Ecto neural progenitor cell (in vitro differentiated cells): ENCODE measurements around the gene C10orf105.

ENCODE experiments used
- DNase-seq: peaks from one replicate; pipeline ENCODE4 v3.0.0-alpha.2; 2018; ENCODE audit warnings: low spot score

Gene C10orf105

GRCh38 chr10:71715860-71716259 lies 3.7 kb downstream of the C10orf105 start:
- DNase-seq: no peak

- DNase-seq: no peak
Measured at GRCh38 chr10:71715026-71715425, 4.6 kb downstream of the C10orf105 start.

GRCh38 chr10:71714592-71714991 lies 5.0 kb downstream of the C10orf105 start:
- no peak for DNase-seq

DNA sequence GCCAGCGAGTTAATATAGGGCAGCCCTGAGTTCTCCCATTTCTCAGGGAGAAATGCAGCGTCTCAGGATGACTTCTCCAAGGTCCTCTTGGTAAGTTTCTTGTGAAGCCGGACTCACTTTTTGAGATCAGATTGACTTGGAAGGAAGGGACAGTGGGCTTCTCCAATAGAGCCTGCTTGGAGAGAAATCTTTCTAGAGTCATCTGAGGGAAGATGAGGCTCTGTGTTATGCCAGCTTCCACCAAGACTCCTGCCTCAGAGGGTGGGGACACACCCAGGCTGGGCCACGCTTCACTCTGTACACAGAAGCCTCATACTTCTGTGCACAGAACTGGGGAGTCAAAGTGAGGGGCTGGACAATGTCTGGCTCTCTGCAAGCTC lies 5.6 kb downstream of the C10orf105 start:
- DNase-seq: no peak

GRCh38 chr10:71713135-71714030 lies 6.2 kb downstream of the C10orf105 start:
- DNase-seq: no peak

GRCh38 chr10:71712572-71713134 lies 6.9 kb downstream of the C10orf105 start:
- no peak for DNase-seq

- no peak for DNase-seq
Measured at GRCh38 chr10:71712170-71712569, 7.4 kb downstream of the C10orf105 start.

- DNase-seq: no peak
Measured at GRCh38 chr10:71711052-71711623, 8.4 kb downstream of the C10orf105 start.

DNA sequence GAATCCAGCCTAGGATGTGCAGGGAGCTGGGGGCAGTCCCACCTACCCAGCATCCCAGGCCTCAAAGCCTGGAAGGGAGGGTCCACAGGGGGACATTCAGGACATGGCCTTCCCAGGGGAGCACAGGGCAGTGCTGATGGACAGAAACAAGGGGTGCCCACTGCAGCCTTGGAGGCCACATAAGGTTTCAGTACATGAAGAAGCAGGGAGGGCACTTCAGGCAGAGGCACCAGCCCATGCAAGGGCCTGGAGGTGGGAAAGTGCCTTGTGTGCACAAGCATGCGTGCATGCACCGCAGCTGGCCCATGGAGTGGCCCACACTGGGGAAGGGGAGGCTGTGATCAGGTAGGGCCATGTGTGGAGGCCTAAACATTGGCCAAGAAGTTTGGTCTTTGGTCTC lies 9.1 kb downstream of the C10orf105 start:
- no peak for DNase-seq

DNA sequence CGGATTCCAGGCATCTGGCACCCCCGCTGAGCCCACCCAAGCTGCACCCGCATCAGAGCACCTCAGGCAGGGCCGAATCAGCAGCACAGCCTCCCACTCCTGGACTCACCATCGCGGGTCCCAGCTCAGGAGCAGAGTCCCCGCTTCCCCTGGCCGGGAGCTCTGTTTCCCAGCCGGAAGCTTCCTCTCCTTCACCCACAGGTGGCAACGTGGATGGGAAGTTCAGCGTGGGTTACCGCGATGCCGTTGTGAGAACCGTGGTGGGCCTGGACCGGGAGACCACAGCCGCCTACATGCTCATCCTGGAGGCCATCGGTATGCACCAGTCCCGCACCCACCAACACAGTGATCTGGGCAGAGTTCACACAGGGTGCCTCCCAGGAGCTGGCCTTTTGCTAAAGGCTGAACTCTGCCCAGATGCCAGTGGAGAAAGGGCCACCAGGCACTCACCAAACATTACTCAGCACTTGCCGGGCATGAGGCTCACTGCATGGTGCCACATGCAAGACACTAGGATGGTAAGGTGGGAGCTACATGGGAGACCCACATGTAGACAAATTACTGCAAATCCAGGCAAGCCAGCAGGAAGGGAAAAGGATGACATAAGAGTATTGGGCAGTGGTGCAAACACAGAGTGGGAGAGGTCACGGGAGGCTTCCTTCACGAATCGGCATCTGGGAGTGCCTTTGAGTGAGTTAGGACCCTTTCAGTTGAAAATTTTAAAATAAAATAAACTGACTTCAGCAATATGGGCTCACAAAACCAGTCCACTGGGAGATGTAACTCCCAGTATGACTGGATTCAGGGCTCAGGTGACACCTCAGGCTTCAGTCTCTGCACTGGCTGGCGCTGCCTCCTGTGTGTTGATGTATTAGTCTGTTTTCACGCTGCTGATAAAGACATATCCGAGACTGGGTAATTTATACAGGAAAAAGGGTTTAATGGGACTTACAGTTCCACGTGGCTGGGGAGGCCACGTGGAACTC lies 10.4 kb downstream of the C10orf105 start:
- no peak for DNase-seq

GRCh38 chr10:71708301-71708703 lies 11.3 kb downstream of the C10orf105 start:
- peak; percentile 94 for DNase-seq

GRCh38 chr10:71707240-71707789 lies 12.3 kb downstream of the C10orf105 start:
- no peak for DNase-seq

DNA sequence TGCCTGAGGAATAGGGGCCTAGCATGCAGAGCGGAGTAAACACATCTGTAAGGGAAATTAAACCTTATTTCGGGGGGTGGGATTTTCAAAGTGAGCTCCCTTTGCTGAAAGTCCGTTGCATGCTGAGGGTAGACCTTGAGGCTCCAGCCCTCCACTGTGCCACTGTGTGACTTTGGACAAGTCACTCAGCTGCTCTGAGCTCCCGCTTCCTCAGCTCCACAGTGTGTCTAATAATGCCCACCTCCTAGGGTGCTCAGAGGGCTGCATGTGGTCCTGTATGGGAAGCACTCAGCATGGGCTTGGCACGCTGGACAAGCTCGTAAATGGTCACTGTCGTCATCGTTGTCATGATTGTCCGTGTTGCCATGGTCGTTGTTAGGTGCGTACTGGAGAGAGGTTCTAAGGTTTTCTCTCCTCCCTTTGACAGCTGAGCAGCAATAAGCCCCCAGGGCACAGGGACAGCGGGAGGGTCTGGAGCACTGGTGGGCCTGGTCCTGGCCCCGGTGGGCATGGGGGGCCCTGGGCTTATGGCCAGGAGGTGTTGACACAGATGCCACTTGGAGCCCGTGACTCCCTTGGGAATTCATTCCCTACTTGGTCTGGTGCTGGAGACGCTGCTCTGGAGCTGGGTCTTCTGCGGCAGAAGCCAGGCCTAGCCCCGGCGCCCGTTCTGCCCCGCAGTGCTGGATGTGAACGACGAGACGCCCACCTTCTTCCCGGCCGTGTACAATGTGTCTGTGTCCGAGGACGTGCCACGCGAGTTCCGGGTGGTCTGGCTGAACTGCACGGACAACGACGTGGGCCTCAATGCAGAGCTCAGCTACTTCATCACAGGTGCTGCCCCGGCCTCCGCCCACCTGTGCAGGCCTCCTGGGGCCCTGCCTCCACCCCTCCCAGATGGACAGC lies 13.1 kb downstream of the C10orf105 start:
- no peak for DNase-seq

DNA sequence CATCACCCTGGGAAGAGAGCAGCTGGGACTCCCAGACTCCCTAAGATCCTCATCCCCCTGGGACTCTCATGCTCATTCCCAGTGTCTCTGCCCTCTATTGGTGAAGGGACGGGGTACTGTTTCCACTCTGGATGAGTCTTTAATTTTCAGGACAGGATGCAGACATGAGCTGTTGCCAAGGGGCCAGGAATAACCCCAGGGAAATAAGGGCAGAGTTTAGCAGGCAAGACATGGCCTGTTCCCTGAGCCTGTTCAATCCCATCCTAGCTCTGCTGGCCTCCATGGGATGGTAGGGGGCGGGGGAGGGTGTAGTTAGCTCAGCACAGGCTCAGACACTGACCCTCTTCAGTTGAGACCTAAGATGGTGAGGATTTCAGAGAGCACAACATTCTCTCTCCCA lies 14.0 kb downstream of the C10orf105 start:
- DNase-seq: no peak

DNA sequence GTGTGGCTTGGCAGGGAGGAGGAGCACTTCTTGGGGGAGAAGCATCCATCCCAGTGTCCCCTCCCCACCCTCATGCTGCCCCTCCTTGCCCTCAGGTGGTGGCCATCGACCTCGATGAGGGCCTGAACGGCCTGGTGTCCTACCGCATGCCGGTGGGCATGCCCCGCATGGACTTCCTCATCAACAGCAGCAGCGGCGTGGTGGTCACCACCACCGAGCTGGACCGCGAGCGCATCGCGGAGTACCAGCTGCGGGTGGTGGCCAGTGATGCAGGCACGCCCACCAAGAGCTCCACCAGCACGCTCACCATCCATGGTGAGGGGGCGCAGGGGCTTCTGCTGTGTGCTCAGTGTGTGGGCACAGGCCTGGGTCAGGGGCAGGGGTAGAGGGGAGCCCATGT lies 14.8 kb downstream of the C10orf105 start:
- no peak for DNase-seq

GRCh38 chr10:71703577-71703976 lies 16.0 kb downstream of the C10orf105 start:
- DNase-seq: no peak

GRCh38 chr10:71701496-71702132 lies 18.0 kb downstream of the C10orf105 start:
- no peak for DNase-seq

DNA sequence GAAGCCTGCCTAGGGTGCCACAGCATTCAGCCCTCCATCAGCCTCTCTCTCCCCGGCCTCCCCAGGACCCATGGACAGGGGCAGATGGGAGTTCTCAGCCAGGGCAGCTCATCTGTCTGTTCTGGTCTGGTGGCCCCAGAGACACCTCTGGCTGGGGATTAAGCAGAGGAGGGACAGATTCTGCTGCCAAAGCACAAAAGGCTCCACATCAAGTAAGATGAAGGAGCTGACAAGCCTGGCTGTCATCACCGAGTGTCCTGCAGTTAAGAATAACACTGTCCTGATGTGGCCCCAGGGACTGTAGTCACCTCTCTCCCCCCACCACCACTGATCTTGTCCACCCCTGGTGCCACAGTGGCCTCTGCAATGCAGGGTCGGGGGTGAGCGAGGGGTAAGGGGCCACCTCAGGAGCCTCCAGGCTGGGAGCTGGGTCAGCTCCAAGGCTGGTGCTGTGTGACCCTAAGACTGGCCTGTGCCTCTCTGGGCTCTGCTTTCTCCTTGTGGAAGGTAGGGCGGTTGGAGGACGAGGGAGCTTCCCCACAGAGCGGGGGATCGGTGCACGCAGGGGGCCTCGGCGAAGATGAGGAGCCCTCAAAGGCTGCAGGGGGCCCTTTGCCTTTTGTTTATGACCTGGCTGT lies 18.7 kb downstream of the C10orf105 start:
- DNase-seq: no peak

DNA sequence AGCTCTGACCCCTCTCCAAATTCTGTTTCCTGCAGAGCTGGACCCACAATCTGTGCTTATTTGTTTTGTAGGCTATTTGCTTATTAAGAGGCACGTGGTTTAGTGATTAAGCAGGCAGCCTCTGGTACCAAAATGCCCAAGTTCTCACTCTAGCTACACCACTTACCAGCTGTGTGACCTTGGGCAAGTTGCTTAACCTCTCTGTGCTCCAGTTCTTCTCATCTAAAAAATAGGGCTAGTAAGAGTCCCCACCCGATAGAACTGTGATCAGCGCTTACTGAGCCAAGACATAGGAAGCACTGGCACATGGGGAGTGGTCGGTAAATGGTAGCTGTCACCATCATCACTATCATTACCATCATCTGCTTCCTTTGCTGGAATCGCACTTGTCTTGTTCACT lies 20.8 kb downstream of the C10orf105 start:
- DNase-seq: no peak
